IgD-negative memory B cell (primary cell): ENCODE data around the gene ELP5. TPM values are rescaled to one million over a fixed set of nuclear protein-coding genes. Genes with fewer than 3 reads are reported as not detected.
"Not testable (repeated sequence)": the region's sequence is repeated elsewhere in the genome, so short reads cannot be mapped to it uniquely, and the experiment has no call there.

Source experiments
- H3K27ac Mint-ChIP-seq, 3 donors: one replicate each; pipeline ENCODE4 v1.8.0; 2020 to 2022; ENCODE audit warnings: mild to moderate bottlenecking in 3 of 3, mixed read lengths in 3 of 3, moderate library complexity in 1 of 3
- H3K27me3 Mint-ChIP-seq: one replicate; pipeline ENCODE4 v1.8.0; 2021; ENCODE audit warnings: mixed read lengths
- H3K36me3 Mint-ChIP-seq: one replicate; pipeline ENCODE4 v1.8.0; 2020; ENCODE audit warnings: mild to moderate bottlenecking, mixed read lengths
- H3K4me1 Mint-ChIP-seq, 3 donors: one replicate each; pipeline ENCODE4 v1.8.0; 2020 to 2022; ENCODE audit warnings: mixed read lengths in 3 of 3, mild to moderate bottlenecking in 1 of 3
- H3K4me3 Mint-ChIP-seq, 4 donors: one replicate each; pipeline ENCODE4 v1.8.0; 2020 to 2022; ENCODE audit warnings: mild to moderate bottlenecking in 4 of 4, mixed read lengths in 4 of 4, moderate library complexity in 3 of 4
- H3K9me3 Mint-ChIP-seq, 3 donors: one replicate each; pipeline ENCODE4 v1.8.0; 2020 to 2021; ENCODE audit warnings: mixed read lengths in 3 of 3, mild to moderate bottlenecking in 1 of 3
- polyA plus RNA-seq: library from polyadenylated mRNA; unstranded; fragments of 300-500 nt; fragmentation: Illumina TruSeq; gene quantifications from one replicate; pipeline ENCODE4 v1.2.3, GENCODE V29; 2021

Gene ELP5
- polyA plus RNA-seq, 1 donor from 2014 or later = 86.8 TPM

DNA sequence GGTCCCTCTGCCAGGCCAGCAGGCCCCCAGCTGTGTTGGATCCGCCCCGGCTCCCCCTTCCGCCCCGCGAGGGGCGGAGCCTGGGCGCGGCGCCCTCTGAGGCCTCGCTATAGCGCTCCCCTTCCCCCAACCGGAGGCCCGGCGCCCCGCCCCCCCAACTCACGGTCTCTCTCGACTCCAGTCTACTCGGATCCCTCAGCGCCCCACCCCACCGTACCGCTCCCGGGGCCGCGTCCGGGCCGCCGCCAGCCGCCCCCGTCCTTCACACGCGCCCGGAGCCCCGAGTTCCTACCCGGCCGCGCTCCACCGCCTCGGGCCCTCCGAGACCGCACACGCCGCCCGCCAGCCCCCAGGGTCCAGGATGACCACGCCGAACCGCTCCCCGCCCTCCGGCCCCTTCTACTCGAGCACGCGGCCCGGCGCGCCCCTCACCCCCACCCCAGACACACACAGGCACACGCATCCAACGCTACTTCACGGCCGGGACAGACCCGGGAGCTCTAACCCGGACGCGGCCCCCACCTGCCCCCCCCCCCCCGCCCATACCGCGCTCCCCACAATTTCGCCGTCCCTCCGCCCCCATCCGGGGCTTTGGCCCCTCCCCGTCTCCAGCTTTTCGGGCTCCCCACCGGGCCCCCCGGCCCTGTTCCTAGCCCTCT is 14.1 kb upstream of the ELP5 start:
- Mint-ChIP-seq H3K27me3 (no peaks in the 10 kb centered on the region), H3K36me3 (peaks cover 8% of the 10 kb centered on the region), H3K27ac (peak overlapping the region; percentile 84 to 97 (median 87)), H3K9me3 (no peaks in the 10 kb centered on the region), H3K4me1 (peaks cover 39 to 47% (median 45%) of the 10 kb centered on the region in 3 donors), H3K4me3 (peak overlapping the region; percentile 87 to 98 (median 97))

DNA sequence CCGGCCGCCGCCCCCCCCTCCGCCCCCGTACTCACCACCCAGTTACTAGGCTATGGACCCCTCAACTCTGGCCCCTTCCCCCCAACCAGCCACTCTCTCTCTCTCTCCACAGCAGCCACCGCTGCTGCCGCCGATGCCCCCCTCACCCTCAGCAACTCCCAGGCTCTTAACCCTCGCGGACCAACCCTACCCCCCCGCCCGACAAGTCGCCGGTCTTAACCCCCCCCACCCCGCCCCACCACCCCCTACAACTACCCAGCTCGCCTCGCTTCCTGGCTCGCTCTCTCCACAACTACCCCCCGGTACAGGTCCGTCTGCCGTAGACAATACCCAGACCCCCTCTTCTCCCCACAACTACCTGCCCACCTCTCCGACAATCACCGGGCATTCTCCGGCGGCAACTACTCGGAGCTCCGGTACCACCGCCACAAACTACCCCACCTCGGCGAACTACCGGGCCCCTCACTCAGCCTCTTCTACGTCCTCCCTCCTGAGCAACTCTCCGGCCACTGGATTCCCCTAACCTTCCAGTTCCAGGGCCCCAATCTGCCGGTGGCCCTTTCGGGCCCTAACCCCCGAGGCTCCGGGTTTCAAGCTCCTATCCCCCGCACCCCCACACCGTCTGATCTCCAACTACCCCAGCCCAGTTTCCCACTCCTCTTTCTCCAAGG is 13.5 kb upstream of the ELP5 start:
- H3K4me1 Mint-ChIP-seq = peaks cover 38 to 47% (median 39%) of the 10 kb centered on the region in 3 donors
- no peaks in the 10 kb centered on the region for H3K27me3 Mint-ChIP-seq

DNA sequence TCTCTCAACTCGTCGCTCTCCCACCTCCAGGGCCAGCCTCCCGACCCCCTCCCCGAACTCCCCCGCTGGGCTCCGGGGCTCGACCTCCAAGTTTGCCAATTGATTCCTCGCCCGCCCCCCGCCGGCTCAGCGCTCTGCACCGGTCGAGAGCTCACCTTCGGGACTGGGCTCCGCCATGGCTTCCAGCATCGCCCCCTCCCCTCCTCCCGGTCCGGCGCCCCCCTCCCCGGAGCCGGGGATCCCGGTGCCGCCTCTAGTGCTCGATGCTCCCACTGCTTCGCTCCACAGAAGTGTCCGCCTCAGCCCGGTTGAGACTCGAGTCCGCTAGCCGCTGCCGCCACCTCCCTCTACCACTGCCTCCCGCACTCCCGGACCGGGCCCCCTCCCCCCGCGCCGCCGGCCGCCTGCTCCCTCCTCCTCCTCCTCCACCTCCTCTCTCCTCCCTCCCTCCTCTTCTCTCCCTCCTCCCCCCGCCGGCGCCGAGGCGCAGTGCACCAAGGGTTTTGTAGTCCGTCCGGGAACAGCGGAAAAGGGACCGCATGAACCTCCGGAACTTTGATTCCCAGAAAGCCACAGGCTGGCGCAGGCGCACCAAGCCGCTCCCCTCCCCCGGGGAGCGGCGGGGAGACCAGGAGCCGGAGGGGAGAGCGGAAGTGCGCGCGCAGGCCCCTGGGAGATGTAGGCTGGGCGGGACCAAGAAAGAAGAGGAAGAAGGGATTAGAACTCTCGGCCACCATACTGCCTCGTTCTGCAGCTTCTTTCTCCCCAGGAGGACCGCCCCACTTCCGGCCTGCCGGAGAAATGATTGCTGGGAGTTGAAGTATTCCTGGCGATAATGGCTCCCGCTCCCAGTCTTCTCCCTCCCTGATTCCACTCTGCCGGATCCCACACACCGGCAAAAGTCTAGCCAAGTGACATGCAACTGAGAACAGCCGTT is 12.7 kb upstream of the ELP5 start, which contains the start of gene PHF23:
Gene PHF23 (minus strand): TSS at position 367 of the 937 bp plus-strand sequence. CDS start 178 bp downstream, at position 189.
- H3K9me3 Mint-ChIP-seq = no peaks in the 10 kb centered on the region
- peak within 1 kb of the TSS; percentile 87 to 97 (median 96) for H3K27ac Mint-ChIP-seq
- H3K4me3 Mint-ChIP-seq = peak within 1 kb of the TSS; percentile 87 to 98 (median 97)
- H3K27me3 Mint-ChIP-seq = no peaks in the 10 kb centered on the region
- H3K4me1 Mint-ChIP-seq = peaks cover 35 to 44% (median 35%) of the 10 kb centered on the region in 3 donors
- H3K36me3 Mint-ChIP-seq = peaks cover 8% of the 10 kb centered on the region

More for the DNA sequence above, 13.5 kb upstream of the ELP5 start:
- H3K27ac Mint-ChIP-seq = peak overlapping the region; percentile 87 to 97 (median 96)
- peaks cover 8% of the 10 kb centered on the region for H3K36me3 Mint-ChIP-seq
- H3K9me3 Mint-ChIP-seq = no peaks in the 10 kb centered on the region
- peak overlapping the region; percentile 87 to 98 (median 97) for H3K4me3 Mint-ChIP-seq

DNA sequence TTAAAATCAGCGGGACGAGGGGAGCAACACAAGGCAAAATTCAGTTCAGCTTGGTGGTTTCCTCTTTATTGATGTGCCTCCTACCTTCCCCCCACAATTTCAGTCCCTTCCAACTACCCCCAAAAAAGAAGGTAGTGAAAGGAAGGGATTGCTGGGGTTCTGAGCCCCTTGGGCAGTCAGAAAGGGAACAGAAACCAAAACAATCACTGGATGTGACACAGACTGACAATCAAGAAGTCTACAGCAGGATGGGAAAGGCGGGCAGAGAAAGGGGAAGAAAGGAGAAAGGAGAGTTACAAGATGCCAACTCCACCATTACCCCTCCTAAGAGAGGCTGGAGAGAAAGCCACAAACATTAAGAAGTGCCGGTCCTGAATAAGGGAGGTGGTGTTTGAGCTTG is 11.6 kb upstream of the ELP5 start:
- Mint-ChIP-seq H3K27me3 (no peaks in the 10 kb centered on the region), H3K4me3 (peak overlapping the region; percentile 87 to 98 (median 97)), H3K36me3 (peaks cover 8% of the 10 kb centered on the region)

DNA sequence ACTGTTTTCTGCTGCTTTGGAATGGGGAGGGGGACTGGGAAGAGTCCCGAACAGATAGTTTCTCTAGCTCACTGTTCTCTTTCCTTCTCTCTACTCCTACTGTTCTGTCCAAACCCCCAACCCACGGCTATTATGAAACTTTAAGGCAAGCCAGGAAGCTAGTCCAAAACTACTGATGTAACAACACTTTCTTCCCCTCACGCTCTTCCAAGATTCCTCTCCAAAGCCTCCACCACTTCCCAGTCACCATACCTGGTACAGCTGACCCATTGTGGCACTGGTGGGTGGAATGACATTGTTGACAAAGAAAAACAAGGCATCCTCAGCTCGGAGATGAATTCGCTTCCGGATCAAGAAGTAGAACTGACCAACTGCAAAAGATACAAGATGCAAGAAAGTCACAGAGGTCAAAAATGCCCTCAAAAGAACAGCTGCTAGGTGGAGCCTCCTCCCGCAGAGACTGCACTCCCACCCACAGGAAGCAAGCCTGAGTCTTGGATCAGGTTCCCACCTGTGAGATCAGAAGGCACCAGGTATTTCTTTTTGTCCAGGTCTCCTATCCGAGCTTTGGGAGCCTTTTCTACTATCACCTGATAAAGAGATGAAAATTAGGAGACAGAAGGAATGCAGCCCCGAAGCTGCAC is 10.8 kb upstream of the ELP5 start:
- Mint-ChIP-seq H3K9me3 (no peaks in the 10 kb centered on the region), H3K4me1 (peaks cover 27 to 39% (median 37%) of the 10 kb centered on the region in 3 donors), H3K27ac (peak overlapping the region; percentile 97 to 100 (median 99)), H3K4me3 (peak overlapping the region; percentile 87 to 98 (median 97)), H3K36me3 (peaks cover 8% of the 10 kb centered on the region), H3K27me3 (no peaks in the 10 kb centered on the region)

More for the DNA sequence above, 11.6 kb upstream of the ELP5 start:
- Mint-ChIP-seq H3K27ac (peak overlapping the region; percentile 87 to 97 (median 96)), H3K4me1 (peaks cover 26 to 38% (median 32%) of the 10 kb centered on the region in 3 donors), H3K9me3 (no peaks in the 10 kb centered on the region)

DNA sequence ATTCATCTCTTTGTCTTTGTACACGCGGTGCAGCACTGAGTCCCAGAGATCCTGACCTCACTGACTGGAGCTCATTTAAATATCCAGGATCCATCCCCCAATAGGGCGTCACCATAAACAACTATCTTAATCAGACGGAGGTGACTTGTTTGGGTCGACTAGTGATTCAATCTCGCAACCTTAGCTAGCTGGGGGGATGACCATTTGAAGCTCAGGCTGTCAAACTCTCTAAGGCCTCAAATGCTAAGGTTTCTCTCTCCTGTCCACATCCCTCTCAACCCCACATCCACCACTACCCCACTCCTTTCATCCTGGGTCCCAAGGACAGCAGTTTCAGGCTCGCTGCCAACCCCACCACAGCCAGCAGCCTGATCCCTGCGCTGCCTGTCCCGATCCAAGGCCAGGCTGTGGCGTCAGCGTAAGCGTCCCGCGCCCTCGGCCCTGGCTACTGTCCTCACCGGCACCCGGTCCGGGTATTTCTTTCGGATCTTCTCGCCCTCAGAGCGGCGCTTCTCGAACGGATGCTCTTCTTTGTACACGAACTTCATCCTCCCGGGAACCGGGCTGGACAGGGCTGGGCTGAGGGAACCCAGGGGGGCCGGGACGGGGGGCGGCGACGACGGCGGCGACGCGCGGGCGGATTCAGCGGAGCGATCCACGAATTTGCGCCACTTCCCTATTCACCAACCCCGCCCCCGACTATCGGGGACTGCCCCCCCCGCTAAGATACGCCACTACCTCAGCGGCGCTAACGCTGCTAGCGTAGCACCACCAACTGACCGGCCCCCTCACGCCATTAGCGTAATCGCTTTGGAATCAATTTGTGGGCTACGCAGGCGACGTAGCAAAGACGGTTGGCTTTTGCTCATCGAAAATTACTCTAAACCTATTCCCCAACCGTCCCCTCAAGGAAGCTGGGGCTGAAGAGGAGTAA is 10.0 kb upstream of the ELP5 start, which contains the start of gene GABARAP:
Gene GABARAP (minus strand): TSS at position 667 of the 934 bp plus-strand sequence. CDS start 119 bp downstream, at position 548.
- Mint-ChIP-seq H3K4me1 (peaks cover 27 to 41% (median 33%) of the 10 kb centered on the region in 3 donors), H3K27me3 (no peaks in the 10 kb centered on the region), H3K9me3 (no peaks in the 10 kb centered on the region), H3K4me3 (peak within 1 kb of the TSS; percentile 87 to 98 (median 97)), H3K36me3 (peaks cover 5% of the 10 kb centered on the region), H3K27ac (peak within 1 kb of the TSS; percentile 97 to 100 (median 99))

DNA sequence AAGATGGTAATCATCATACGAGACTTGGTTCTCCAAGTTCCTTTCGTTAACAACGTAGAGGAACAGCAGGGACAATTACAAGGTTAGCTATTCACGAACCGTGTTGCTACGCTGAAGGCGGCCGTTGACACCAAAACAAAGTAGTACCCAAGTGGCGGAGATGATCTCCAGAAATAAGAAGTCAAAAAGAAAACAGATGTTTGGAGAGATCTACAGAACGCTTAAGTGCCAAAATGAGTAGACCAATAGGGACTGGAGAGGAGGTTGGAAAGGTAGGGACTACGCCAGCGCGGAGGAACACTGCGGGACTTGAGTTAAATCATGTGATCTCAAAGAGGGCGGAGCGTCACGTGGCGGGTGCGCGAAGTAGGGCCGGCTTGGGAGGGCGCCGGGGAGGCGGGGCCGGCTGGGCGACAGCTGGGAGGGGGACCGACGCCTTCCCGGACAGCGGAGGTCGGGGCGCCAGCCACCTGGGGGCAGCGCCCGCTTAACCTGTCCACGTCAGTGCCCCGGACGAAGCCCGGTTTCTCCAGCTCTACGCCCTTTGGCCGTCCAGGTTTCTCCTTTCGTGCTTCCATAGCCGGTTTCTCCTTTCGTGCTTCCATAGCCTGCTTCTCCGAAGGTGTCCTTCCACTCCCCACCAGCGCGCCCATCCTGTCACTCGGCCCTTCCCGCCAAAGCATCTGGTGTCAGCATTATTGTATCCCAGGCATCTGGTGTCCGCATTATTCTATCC is 9.1 kb upstream of the ELP5 start:
- H3K4me3 Mint-ChIP-seq = peak overlapping the region; percentile 87 to 98 (median 97)
- peak overlapping the region; percentile 97 to 100 (median 99) for H3K27ac Mint-ChIP-seq
- H3K27me3 Mint-ChIP-seq = no peaks in the 10 kb centered on the region
- H3K9me3 Mint-ChIP-seq = no peaks in the 10 kb centered on the region
- peaks cover 23 to 37% (median 31%) of the 10 kb centered on the region in 3 donors for H3K4me1 Mint-ChIP-seq
- H3K36me3 Mint-ChIP-seq = peaks cover 5% of the 10 kb centered on the region

DNA sequence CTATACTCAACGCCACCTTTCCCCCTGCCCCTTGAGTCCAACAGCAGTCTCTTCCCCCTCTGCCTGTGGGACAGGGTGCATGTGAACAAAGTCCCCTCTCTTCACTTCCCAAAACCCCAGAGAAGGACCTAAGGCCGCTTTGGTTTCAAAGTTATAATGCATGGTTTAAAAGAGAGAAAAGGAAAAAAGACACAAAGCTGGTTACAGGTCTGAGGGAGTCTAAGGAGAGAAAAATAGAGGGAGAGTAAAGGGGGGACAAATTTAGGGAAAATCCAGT is 8.6 kb upstream of the ELP5 start:
- Mint-ChIP-seq H3K4me3 (peak overlapping the region; percentile 67 to 98 (median 92)), H3K4me1 (peaks cover 23 to 37% (median 32%) of the 10 kb centered on the region in 3 donors), H3K27me3 (no peaks in the 10 kb centered on the region), H3K36me3 (peaks cover 5% of the 10 kb centered on the region), H3K9me3 (no peaks in the 10 kb centered on the region), H3K27ac (peak overlapping the region; percentile 97 to 100 (median 99))

DNA sequence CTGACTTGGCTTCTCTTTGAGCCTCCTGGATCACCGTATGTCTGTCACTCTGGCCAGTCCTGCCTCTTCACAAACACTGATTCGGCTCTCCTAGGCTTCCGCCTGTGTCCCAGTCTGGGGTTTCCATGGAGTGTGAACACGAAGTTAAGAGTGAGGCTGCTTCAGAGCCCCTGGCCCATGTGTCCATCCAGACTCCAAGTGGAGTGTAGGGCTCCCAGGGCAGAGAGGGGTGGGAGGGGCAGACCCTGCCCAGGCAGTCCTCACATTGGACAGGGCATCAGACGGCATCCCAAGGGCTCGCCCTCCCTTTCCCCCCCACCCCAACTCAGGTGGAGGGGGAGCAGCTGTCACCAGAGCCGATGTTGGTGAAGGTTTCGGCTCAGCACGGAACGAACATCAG is 8.2 kb upstream of the ELP5 start:
- H3K27ac Mint-ChIP-seq = peak overlapping the region; percentile 97 to 100 (median 99)
- H3K9me3 Mint-ChIP-seq, H3K36me3 Mint-ChIP-seq, H3K27me3 Mint-ChIP-seq: not testable (repeated sequence)
- peaks cover 26 to 41% (median 35%) of the 10 kb centered on the region in 3 donors for H3K4me1 Mint-ChIP-seq
- H3K4me3 Mint-ChIP-seq = peak overlapping the region in 2 of 4 donors; percentile 87 to 98

DNA sequence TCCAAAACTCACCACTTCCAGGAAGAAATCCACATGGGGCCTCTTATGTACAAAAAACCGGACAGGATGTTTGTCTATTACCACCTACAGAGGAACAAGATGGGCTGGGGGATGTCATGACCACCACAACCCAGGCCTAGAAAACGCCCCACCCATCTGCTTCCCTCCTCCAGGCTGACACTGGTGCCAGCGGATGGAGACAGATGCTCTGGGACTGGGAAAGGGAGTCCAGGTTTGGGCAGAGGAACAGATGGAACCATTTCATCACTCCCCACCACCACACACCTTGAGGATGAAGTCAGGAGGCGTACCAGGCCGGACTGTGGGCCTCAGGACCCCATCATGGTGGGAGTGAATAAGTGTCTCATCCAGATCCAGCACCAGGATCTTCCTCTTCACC is 5.2 kb upstream of the ELP5 start:
- Mint-ChIP-seq H3K27ac (peak overlapping the region in 1 of 3 donors; percentile 71), H3K9me3 (no peaks in the 10 kb centered on the region), H3K36me3 (no peaks in the 10 kb centered on the region), H3K4me1 (peaks cover 26 to 36% (median 30%) of the 10 kb centered on the region in 3 donors), H3K27me3 (no peaks in the 10 kb centered on the region), H3K4me3 (peak overlapping the region in 2 of 4 donors; percentile 27 to 79)

DNA sequence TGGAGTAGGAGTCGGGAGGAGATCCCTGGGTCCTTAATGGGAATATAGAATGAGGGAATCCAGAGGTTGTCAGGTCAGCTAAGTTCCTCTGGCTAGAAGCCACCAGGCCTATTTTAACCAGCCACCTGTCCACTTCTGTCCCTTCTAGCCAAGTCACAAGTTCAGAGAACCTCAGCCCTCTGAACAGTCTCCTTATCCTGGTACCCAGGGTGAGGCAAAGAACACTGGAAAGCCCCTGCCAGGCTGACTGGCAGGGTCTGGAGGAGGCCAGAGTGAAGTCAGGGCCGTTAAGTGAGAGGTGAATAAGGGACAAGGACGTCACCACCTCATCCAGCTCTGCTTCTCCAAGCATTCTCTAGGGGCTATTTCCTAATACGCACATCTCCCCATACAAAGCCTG is 3.2 kb upstream of the ELP5 start:
- Mint-ChIP-seq H3K36me3 (peaks cover 2% of the 10 kb centered on the region), H3K4me1 (peaks cover 33 to 39% (median 33%) of the 10 kb centered on the region in 3 donors), H3K27ac (peak overlapping the region; percentile 89 to 99 (median 91)), H3K27me3 (peaks cover 3% of the 10 kb centered on the region), H3K4me3 (peak overlapping the region in 3 of 4 donors; percentile 89 to 94 (median 93)), H3K9me3 (no peaks in the 10 kb centered on the region)

DNA sequence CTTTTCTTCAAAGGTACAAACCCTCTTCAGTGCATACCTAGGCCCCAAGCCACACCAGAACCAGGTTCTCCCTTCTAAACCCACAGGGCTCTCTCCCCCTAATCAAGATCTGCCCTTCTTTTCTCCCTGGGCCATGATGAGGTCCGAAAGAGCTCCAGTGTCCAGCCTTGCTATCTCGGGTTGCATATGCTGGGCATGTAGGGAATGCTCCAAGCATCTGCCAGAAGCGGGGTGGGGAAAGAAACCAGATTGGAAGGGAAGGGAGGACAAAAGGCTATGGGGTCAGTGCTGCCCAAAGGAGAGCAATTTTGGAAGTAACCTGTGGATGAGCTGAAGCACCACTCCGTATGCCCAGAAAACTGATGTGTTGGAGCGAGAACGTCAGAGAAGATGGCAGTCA is 2.8 kb upstream of the ELP5 start:
- Mint-ChIP-seq H3K36me3 (peaks cover 2% of the 10 kb centered on the region), H3K27me3 (peaks cover 3% of the 10 kb centered on the region)

DNA sequence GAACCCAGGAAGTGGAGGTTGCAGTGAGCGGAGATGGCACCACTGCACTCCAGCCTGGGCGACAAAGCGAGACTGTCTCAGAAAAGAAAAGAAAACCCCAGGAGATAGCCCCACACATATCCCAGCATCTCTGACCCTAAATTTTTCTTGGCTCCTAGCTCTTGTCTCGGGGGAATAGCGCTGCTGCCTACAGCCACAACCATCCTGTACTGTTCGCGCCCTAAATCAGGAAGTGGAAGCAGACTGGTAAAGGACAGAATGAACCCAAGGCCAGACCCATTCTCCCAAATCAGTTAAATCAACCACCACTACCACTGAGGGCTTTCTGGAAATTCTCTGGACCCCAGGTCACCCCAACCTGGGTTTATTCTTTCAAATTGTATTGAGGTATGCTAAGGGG is 2.2 kb upstream of the ELP5 start:
- Mint-ChIP-seq H3K27me3 (peaks cover 3% of the 10 kb centered on the region), H3K4me3 (peak overlapping the region; percentile 94 to 98 (median 96)), H3K9me3 (no peaks in the 10 kb centered on the region), H3K4me1 (peaks cover 31 to 39% (median 33%) of the 10 kb centered on the region in 3 donors), H3K27ac (peak overlapping the region in 2 of 3 donors; percentile 91 to 99), H3K36me3 (peaks cover 2% of the 10 kb centered on the region)

More for the DNA sequence above, 2.8 kb upstream of the ELP5 start:
- Mint-ChIP-seq H3K4me1 (peaks cover 33 to 39% (median 33%) of the 10 kb centered on the region in 3 donors), H3K9me3 (no peaks in the 10 kb centered on the region), H3K4me3 (peak overlapping the region; percentile 93 to 98 (median 94)), H3K27ac (peak overlapping the region; percentile 89 to 99 (median 91))
